IMR-90 (cell line): ENCODE results near the gene XPC. TPM values are rescaled to one million over a fixed set of nuclear protein-coding genes. Genes with fewer than 3 reads are reported as not detected.

ENCODE experiments used
- ATAC-seq: fragments of 200-7000 bp; cut with Tn5 transposase; 2 replicates; pipeline ENCODE4 v1.9.1; 2020; ENCODE audit warnings: low read depth, mild to moderate bottlenecking, moderate library complexity
- BruUV-seq: library from RNA; stranded (reverse); fragments of 400-500 nt; replicated peaks from 2 replicates; lab custom pipeline; 2021; lab: Mats Ljungman, UMichigan
- CTCF ChIA-PET: fragments of 300-600 bp; formaldehyde crosslinking; extraction: SDS; loops from one replicate; lab custom pipeline; 2021; ENCODE audit warnings: antibody characterized with exemption; lab: Yijun Ruan, JAX
- POLR2A ChIA-PET: fragments of 300-600 bp; sonication (Branson Sonifier 250); formaldehyde crosslinking; loops from one replicate; lab custom pipeline; 2022; ENCODE audit warnings: antibody characterized with exemption; ENCODE audit not compliant: unreplicated experiment; lab: Charles Lee
- DNase-seq: peaks from one replicate; pipeline ENCODE4 v3.0.0; 2013
- H2AFZ ChIP-seq: replicated peaks from 2 replicates; pipeline ENCODE3; 2013; ENCODE audit warnings: low read length, mild to moderate bottlenecking; ENCODE audit not compliant: poor library complexity
- H2AK5ac ChIP-seq: 2 replicates; pipeline ENCODE4 v1.6.1; 2013; ENCODE audit warnings: low read depth, low read length, inconsistent platforms
- H2AK9ac ChIP-seq: replicated peaks from 2 replicates; pipeline ENCODE3; 2013; ENCODE audit warnings: mild to moderate bottlenecking, low read depth, low read length, moderate library complexity; ENCODE audit not compliant: poor library complexity
- H2BK120ac ChIP-seq: 2 replicates; pipeline ENCODE4 v1.6.1; 2013; ENCODE audit warnings: low read depth, low read length, inconsistent platforms
- H2BK15ac ChIP-seq: 3 replicates; pipeline ENCODE4 v1.6.1; 2013; ENCODE audit warnings: low read depth, low read length, inconsistent platforms
- H2BK20ac ChIP-seq: 2 replicates; pipeline ENCODE4 v1.6.1; 2013; ENCODE audit warnings: low read depth, mild to moderate bottlenecking, inconsistent platforms, low read length, moderate library complexity
- H2BK5ac ChIP-seq: 2 replicates; pipeline ENCODE4 v1.6.1; 2013; ENCODE audit warnings: mild to moderate bottlenecking, low read depth, low read length, inconsistent platforms; ENCODE audit not compliant: poor library complexity, severe bottlenecking
- H3K14ac ChIP-seq: replicated peaks from 2 replicates; pipeline ENCODE4 v1.6.1; 2013; ENCODE audit warnings: low read depth, low read length, inconsistent platforms
- H3K18ac ChIP-seq: 2 replicates; pipeline ENCODE4 v1.6.1; 2013; ENCODE audit warnings: low read depth, low read length, control low read depth
- H3K23ac ChIP-seq: 2 replicates; pipeline ENCODE4 v1.6.1; 2013; ENCODE audit warnings: low read depth, low read length, inconsistent platforms
- H3K27ac ChIP-seq: 2 replicates; pipeline ENCODE4 v1.5.1; 2013; ENCODE audit warnings: mild to moderate bottlenecking, control low read depth, low read length; ENCODE audit not compliant: insufficient read depth
- H3K27me3 ChIP-seq: 2 replicates; pipeline ENCODE4 v1.6.1; 2013; ENCODE audit warnings: low read length; ENCODE audit not compliant: control insufficient read depth, insufficient read depth
- H3K36me3 ChIP-seq: 2 replicates; pipeline ENCODE4 v1.6.1; 2013; ENCODE audit warnings: low read length, mixed read lengths; ENCODE audit not compliant: control insufficient read depth, insufficient read depth
- H3K4ac ChIP-seq: 2 replicates; pipeline ENCODE4 v1.6.1; 2013; ENCODE audit warnings: low read depth, low read length, inconsistent platforms
- H3K4me1 ChIP-seq: 2 replicates; pipeline ENCODE4 v1.6.1; 2013; ENCODE audit warnings: low read length, mixed read lengths; ENCODE audit not compliant: control insufficient read depth, insufficient read depth
- H3K4me2 ChIP-seq: 2 replicates; pipeline ENCODE4 v1.6.1; 2013; ENCODE audit warnings: low read depth, mild to moderate bottlenecking, control low read depth, low read length, moderate library complexity
- H3K4me3 ChIP-seq: 2 replicates; pipeline ENCODE4 v1.5.1; 2013; ENCODE audit warnings: low read depth, mild to moderate bottlenecking, control low read depth, low read length, moderate library complexity; ENCODE audit not compliant: insufficient read depth
- H3K56ac ChIP-seq: 2 replicates; pipeline ENCODE4 v1.6.1; 2013; ENCODE audit warnings: low read length, inconsistent platforms; ENCODE audit not compliant: insufficient read depth; ENCODE audit errors: extremely low read depth
- H3K79me1 ChIP-seq, 2 experiments: 2 replicates each; pipeline ENCODE4 v1.6.1; 2013; ENCODE audit warnings: low read length in 2 of 2, inconsistent platforms in 1 of 2, low read depth in 1 of 2
- H3K9ac ChIP-seq: 2 replicates; pipeline ENCODE4 v1.6.1; 2013; ENCODE audit warnings: low read depth, low read length, control low read depth
- H3K9me1 ChIP-seq: 2 replicates; pipeline ENCODE4 v1.6.1; 2013; ENCODE audit warnings: low read length, inconsistent platforms; ENCODE audit not compliant: insufficient read depth
- H3K9me3 ChIP-seq: 2 replicates; pipeline ENCODE4 v1.6.1; 2013; ENCODE audit warnings: low read length; ENCODE audit not compliant: control insufficient read depth, insufficient read depth
- H4K20me1 ChIP-seq: 2 replicates; pipeline ENCODE4 v1.6.1; 2013; ENCODE audit warnings: low read length, inconsistent platforms; ENCODE audit not compliant: insufficient read depth
- H4K5ac ChIP-seq: 2 replicates; pipeline ENCODE4 v1.6.1; 2013; ENCODE audit warnings: mild to moderate bottlenecking, low read depth, low read length, control low read depth
- H4K8ac ChIP-seq, 2 experiments: 2 replicates each; pipeline ENCODE4 v1.6.1; 2013; ENCODE audit warnings: low read depth in 2 of 2, low read length in 2 of 2, control low read depth in 1 of 2, inconsistent platforms in 1 of 2
- H4K91ac ChIP-seq: 2 replicates; pipeline ENCODE4 v1.6.1; 2013; ENCODE audit warnings: low read depth, low read length, inconsistent platforms; ENCODE audit not compliant: insufficient read depth
- MAFK ChIP-seq: IDR thresholded peaks from 2 replicates; pipeline ENCODE4 v1.6.1; 2012; ENCODE audit warnings: low read depth, low read length, improper control_type of control experiment
- MAZ ChIP-seq: IDR thresholded peaks from 2 replicates; pipeline ENCODE4 v1.6.1; 2012; ENCODE audit warnings: low read depth, mild to moderate bottlenecking, low read length, improper control_type of control experiment, moderate library complexity, borderline replicate concordance
- WGBS, 2 experiments: methylation state at CpG; one replicate each; pipeline versions ENCODE4 v1.1.5 to v1.1.7; 2013; ENCODE audit warnings: missing lambda C conversion rate in 2 of 2; ENCODE audit not compliant: insufficient read length in 1 of 2; ENCODE audit errors: extremely low coverage in 2 of 2; 5-methylcytosine and 5-hydroxymethylcytosine counted together
- dilution Hi-C: fragments of 300-500 bp; cut with HindIII; formaldehyde crosslinking; loops from one replicate; pipeline ENCODE4 v1.14.3; 2018; ENCODE audit warnings: low sequenced_read_pairs; ENCODE audit not compliant: unreplicated experiment
- in situ Hi-C: fragments of 300-500 bp; cut with MboI; formaldehyde crosslinking; loops from 3 replicates; pipeline ENCODE4 v1.14.3; 2019; ENCODE audit warnings: low sequenced_read_pairs, inconsistent platforms, mixed read lengths
- intact Hi-C: fragments of 100-400 bp; cut with micrococcal nuclease; formaldehyde crosslinking; loops from 2 replicates; pipeline ENCODE4 v1.10.0; 2022
- polyA plus RNA-seq, 3 experiments: library from polyadenylated mRNA; depleted of rRNA; stranded (reverse); fragments of >200 nt; gene quantifications; 2 replicates each; pipeline ENCODE4 v1.2.3, GENCODE V29; 2012; ENCODE audit warnings: low replicate concordance in 1 of 3
- total RNA-seq: library from RNA; depleted of rRNA; stranded (reverse); fragments of >200 nt; gene quantifications from 2 replicates; pipeline ENCODE4 v1.2.3, GENCODE V29; 2012

XPC gene
- total and polyA plus RNA-seq, 2 of the 4 experiments (the other 2 are of a cell fraction) = 30.9 to 48.8 TPM

GRCh38 chr3:14127516-14128161, 50.8 kb downstream of the XPC start:
- peaks cover 32% of the 10 kb centered on the region for H4K20me1 ChIP-seq
- dilution Hi-C loops = no loop called here
- BruUV-seq = no TSS peak

More at GRCh38 chr3:14127516-14128161, 50.8 kb downstream of the XPC start:
- Histone ChIP-seq H3K23ac (no peak overlapping the region), H3K9me1 (peaks cover 27% of the 10 kb centered on the region), H3K79me1 (peaks cover 28 to 76% of the 10 kb centered on the region in 2 experiments), H3K4ac (no peak overlapping the region), H4K91ac (no peak overlapping the region), H3K14ac (no peak overlapping the region), H3K9ac (no peak overlapping the region), H3K18ac (no peak overlapping the region), H3K27me3 (no peaks in the 10 kb centered on the region), H3K4me1 (peaks cover 15% of the 10 kb centered on the region), H3K4me3 (no peak overlapping the region), H2AFZ (no peak overlapping the region), H2BK20ac (no peak overlapping the region), H2AK5ac (no peak overlapping the region), H3K4me2 (no peak overlapping the region), H3K27ac (no peak overlapping the region), H2BK120ac (no peak overlapping the region), H4K8ac (no peak overlapping the region), H2BK5ac (no peak overlapping the region), H3K9me3 (no peaks in the 10 kb centered on the region), H2BK15ac (no peak overlapping the region), H3K56ac (no peak overlapping the region), H3K36me3 (peaks cover 44% of the 10 kb centered on the region), H4K5ac (no peak overlapping the region), H2AK9ac (no peak overlapping the region)
- ChIA-PET CTCF (no interaction called here), POLR2A (no interaction called here)
- DNase-seq (no peak), ATAC-seq (no peak)
- 100% methylated on average over 5 of the region's 12 CpGs; no CpG with 5 or more reads in 1 of the 2 experiments for WGBS, 2 experiments
- TF ChIP-seq MAZ = no peak
- TF ChIP-seq MAFK = no peak
- in situ Hi-C loops (loop anchor here (25.0 kb wide), 1 partner anchor 90 kb away; no protein-coding TSS in a partner anchor), intact Hi-C loops (loop anchor here (5.0 kb wide), 1 partner anchor 340 kb away; no protein-coding TSS in a partner anchor)
